CD4-positive, alpha-beta memory T cell (primary cell): ENCODE measurements around the gene PCED1A. TPM values are rescaled to one million over a fixed set of nuclear protein-coding genes. Genes with fewer than 3 reads are reported as not detected.
A peak's percentile ranks its signal among the peaks of the same experiment; 100 is the strongest.

Experiments used
- CTCF ChIA-PET: fragments of 350-600 bp; sonication (Branson Sonifier 250); formaldehyde crosslinking; loops from one replicate; lab custom pipeline; 2021; ENCODE audit warnings: inconsistent platforms; ENCODE audit not compliant: partially characterized antibody; lab: Charles Lee
- POLR2A ChIA-PET: fragments of 350-600 bp; sonication (Branson Sonifier 250); formaldehyde crosslinking; loops from one replicate; lab custom pipeline; 2021; ENCODE audit not compliant: partially characterized antibody; lab: Charles Lee
- DNase-seq, 5 donors: peaks; one replicate each; pipeline versions ENCODE4 v3.0.0 to v3.0.0-alpha.2; 2020 to 2022; ENCODE audit warnings: mixed read lengths in 1 of 5
- H3K27ac ChIP-seq: one replicate; pipeline ENCODE4 v1.7.0; 2013; ENCODE audit warnings: low read depth, low read length
- H3K27me3 ChIP-seq: 2 replicates; pipeline ENCODE4 v1.7.0; 2013; ENCODE audit warnings: mild to moderate bottlenecking, low read length, moderate library complexity; ENCODE audit not compliant: insufficient read depth
- H3K36me3 ChIP-seq: 2 replicates; pipeline ENCODE4 v1.7.0; 2013; ENCODE audit warnings: mild to moderate bottlenecking, low read length, moderate library complexity; ENCODE audit not compliant: insufficient read depth
- H3K4me1 ChIP-seq: 2 replicates; pipeline ENCODE4 v1.7.0; 2013; ENCODE audit warnings: mild to moderate bottlenecking, low read length, moderate library complexity; ENCODE audit not compliant: insufficient read depth
- H3K4me3 ChIP-seq, 2 donors: one replicate each; pipeline ENCODE4 v1.7.0; 2013; ENCODE audit warnings: low read length in 2 of 2, mild to moderate bottlenecking in 1 of 2
- H3K9me3 ChIP-seq, 2 donors: one replicate each; pipeline ENCODE4 v1.7.0; 2013; ENCODE audit warnings: low read length in 2 of 2, control low read depth in 1 of 2; ENCODE audit not compliant: control insufficient read depth in 1 of 2
- H3K27ac Mint-ChIP-seq, 7 donors: one replicate each; pipeline ENCODE4 v1.8.0; 2020 to 2021; ENCODE audit warnings: mixed read lengths in 7 of 7, mild to moderate bottlenecking in 6 of 7, inconsistent platforms in 3 of 7, moderate library complexity in 3 of 7
- H3K27me3 Mint-ChIP-seq, 2 donors: one replicate each; pipeline ENCODE4 v1.8.0; 2020 to 2021; ENCODE audit warnings: mixed read lengths in 2 of 2
- H3K36me3 Mint-ChIP-seq, 2 donors: one replicate each; pipeline ENCODE4 v1.8.0; 2020 to 2021; ENCODE audit warnings: mixed read lengths in 2 of 2, inconsistent platforms in 1 of 2, mild to moderate bottlenecking in 1 of 2
- H3K4me1 Mint-ChIP-seq, 4 donors: one replicate each; pipeline ENCODE4 v1.8.0; 2020 to 2021; ENCODE audit warnings: mixed read lengths in 4 of 4, mild to moderate bottlenecking in 1 of 4
- H3K4me3 Mint-ChIP-seq, 8 donors: one replicate each; pipeline ENCODE4 v1.8.0; 2020 to 2021; ENCODE audit warnings: mixed read lengths in 8 of 8, mild to moderate bottlenecking in 7 of 8, moderate library complexity in 6 of 8, inconsistent platforms in 3 of 8
- H3K9me3 Mint-ChIP-seq, 8 donors: one replicate each; pipeline ENCODE4 v1.8.0; 2020 to 2021; ENCODE audit warnings: mixed read lengths in 8 of 8, mild to moderate bottlenecking in 5 of 8, inconsistent platforms in 3 of 8, moderate library complexity in 1 of 8
- intact Hi-C: fragments of 100-400 bp; cut with micrococcal nuclease; formaldehyde crosslinking; loops from one replicate; pipeline ENCODE4 v1.15.1; 2023
- polyA plus RNA-seq, 2 donors: library from polyadenylated mRNA; unstranded; fragments of 300-500 nt; fragmentation: Illumina TruSeq; gene quantifications; one replicate each; pipeline ENCODE4 v1.2.3, GENCODE V29; 2021
- total RNA-seq, 2 experiments: library from RNA; stranded (reverse); gene quantifications; one replicate each; pipeline ENCODE4 v1.2.3, GENCODE V29; 2021

Gene PCED1A
- total and polyA plus RNA-seq, 4 experiments from 2014 or later = 17.9 to 83.1 (median 50.5) TPM

GRCh38 chr20:2873747-2874041 lies 33.2 kb upstream of the PCED1A start:
- no peaks in the 10 kb centered on the region for H3K27me3 ChIP-seq
- peaks cover 25% of the 10 kb centered on the region for H3K4me1 ChIP-seq
- Mint-ChIP-seq H3K4me1 (peaks cover 30 to 58% (median 43%) of the 10 kb centered on the region in 4 donors), H3K9me3 (no peaks in the 10 kb centered on the region), H3K36me3 (peaks cover 0 to 23% of the 10 kb centered on the region in 2 donors), H3K4me3 (peak overlapping the region; percentile 88 to 94 (median 90)), H3K27me3 (no peaks in the 10 kb centered on the region), H3K27ac (peak overlapping the region in 6 of 7 donors; percentile 52 to 94 (median 87))
- peak overlapping the region; percentile 84 to 91 for H3K4me3 ChIP-seq
- intact Hi-C loops = loop anchor here (1.0 to 5.0 kb wide), 5 partner anchors 33 to 174 kb away; partner anchors contain the start of genes MRPS26, PCED1A and VPS16
- H3K9me3 ChIP-seq = no peaks in the 10 kb centered on the region
- ChIA-PET CTCF (interaction anchor here (1.2 kb wide), 1 partner anchor 32 kb away, joined by 3 read pairs; no protein-coding TSS in a partner anchor), POLR2A (interaction anchor here (0.9 to 3.6 kb wide), 6 partner anchors 34 to 403 kb away, joined by 3 to 34 read pairs (median 6); partner anchors contain the start of genes IDH3B, NOP56, PCED1A and SNRPB)
- DNase-seq = peak in 1 of 5 donors; percentile 68
- peak overlapping the region; percentile 66 for H3K27ac ChIP-seq
- H3K36me3 ChIP-seq = no peaks in the 10 kb centered on the region

DNA sequence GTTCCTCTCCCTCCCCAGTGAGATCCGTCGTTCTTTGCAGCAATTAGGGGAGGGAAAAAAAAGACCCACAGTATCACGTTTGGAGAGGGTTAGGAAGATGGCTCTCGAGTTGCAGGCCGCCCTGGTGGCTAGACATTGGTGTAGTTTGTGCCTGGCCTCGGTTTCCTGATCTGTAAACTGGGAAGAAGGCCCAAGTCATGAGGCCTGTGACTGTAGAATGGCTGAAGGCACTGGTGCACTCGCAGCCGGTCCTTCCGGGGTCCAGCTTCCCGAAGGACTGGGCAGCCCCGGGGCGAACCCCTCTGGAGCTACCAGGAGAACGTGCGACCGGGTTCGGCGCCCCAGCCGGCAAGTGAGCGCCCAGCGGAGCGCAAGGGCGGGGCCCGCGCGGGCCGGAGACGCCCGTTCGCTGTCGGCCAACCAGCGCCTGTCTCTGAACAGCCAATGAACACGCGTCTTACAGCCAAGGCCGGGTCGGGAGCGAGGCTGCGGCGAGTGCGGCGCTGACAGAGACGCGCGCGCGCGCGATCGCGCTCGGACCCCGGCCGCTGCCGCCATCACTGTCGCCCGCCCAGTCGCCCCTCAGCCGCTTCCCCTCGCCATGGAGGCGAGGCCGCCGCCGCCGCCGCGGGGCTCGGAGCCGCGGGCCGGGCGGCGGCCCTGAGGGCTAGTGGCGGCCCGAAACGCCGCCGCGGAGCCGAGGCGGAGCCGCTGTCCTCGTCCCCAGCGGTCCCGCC lies 32.7 kb upstream of the PCED1A start, which contains the start of gene PTPRA:
PTPRA (plus strand) TSS at position 472 of the 737 bp plus-strand sequence. CDS start 90,797 bp downstream, outside the sequence.
- POLR2A ChIA-PET = interaction anchor here (0.7 to 3.6 kb wide), 11 partner anchors 18 to 557 kb away, joined by 3 to 34 read pairs (median 3); partner anchors contain the start of genes IDH3B, NOP56, PCED1A and SNRPB

DNA sequence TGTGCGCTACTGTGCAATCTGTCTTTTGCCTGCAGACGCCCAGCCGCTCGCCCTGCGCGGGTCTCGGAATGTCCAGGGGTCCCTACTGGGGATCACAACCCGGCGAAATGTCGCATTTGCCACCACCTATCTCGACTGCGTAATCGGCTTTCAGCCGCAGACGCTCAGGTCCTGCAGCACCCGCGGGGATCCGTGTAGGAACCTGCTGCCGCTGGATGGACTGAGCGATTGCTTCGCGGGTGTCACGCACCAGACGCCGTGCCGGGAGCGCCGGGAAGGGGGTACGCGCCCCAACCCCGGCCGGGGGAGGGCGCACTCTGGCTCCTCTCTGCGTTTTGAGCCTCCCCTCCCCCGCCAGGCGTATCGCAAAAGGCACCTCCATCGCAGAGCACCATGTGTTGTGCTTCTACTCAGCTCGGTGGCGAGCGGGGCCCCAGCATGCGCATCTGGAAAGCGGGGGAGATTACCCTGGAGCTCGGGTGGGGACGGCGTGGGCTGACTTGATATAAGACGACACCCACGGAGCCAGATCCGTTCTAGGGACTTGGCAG lies 32.1 kb upstream of the PCED1A start:
- Histone ChIP-seq H3K27ac (peak overlapping the region; percentile 66), H3K27me3 (no peaks in the 10 kb centered on the region), H3K36me3 (no peaks in the 10 kb centered on the region), H3K9me3 (no peaks in the 10 kb centered on the region), H3K4me1 (peaks cover 26% of the 10 kb centered on the region), H3K4me3 (peak overlapping the region; percentile 74 to 95)
- peak overlapping the region; percentile 54 to 95 (median 92) for H3K27ac Mint-ChIP-seq
- H3K36me3 Mint-ChIP-seq = peaks cover 0 to 24% of the 10 kb centered on the region in 2 donors
- POLR2A ChIA-PET = interaction anchor here (0.7 to 3.6 kb wide), 11 partner anchors 17 to 558 kb away, joined by 3 to 34 read pairs (median 3); partner anchors contain the start of genes IDH3B, NOP56, PCED1A and SNRPB
- no peaks in the 10 kb centered on the region for H3K27me3 Mint-ChIP-seq
- DNase-seq = peak; percentile 72 to 82 (median 74)
- peak overlapping the region; percentile 88 to 96 (median 93) for H3K4me3 Mint-ChIP-seq
- intact Hi-C loops = loop anchor here (1.0 to 5.0 kb wide), 5 partner anchors 32 to 175 kb away; partner anchors contain the start of genes MRPS26, PCED1A and VPS16
- CTCF ChIA-PET = interaction anchor here (0.6 to 1.2 kb wide), 4 partner anchors 10 to 193 kb away, joined by 3 read pairs; no protein-coding TSS in a partner anchor
- H3K9me3 Mint-ChIP-seq = no peaks in the 10 kb centered on the region
- H3K4me1 Mint-ChIP-seq = peaks cover 27 to 57% (median 44%) of the 10 kb centered on the region in 4 donors

More for the DNA sequence above, 32.7 kb upstream of the PCED1A start, which contains the start of gene PTPRA:
- Mint-ChIP-seq H3K27ac (peak within 1 kb of the TSS; percentile 86 to 95 (median 92)), H3K9me3 (no peaks in the 10 kb centered on the region), H3K36me3 (peaks cover 0 to 21% of the 10 kb centered on the region in 2 donors), H3K4me3 (peak within 1 kb of the TSS; percentile 88 to 96 (median 93)), H3K27me3 (no peaks in the 10 kb centered on the region), H3K4me1 (peaks cover 27 to 53% (median 40%) of the 10 kb centered on the region in 4 donors)
- intact Hi-C loops = loop anchor here (1.0 to 5.0 kb wide), 5 partner anchors 33 to 174 kb away; partner anchors contain the start of genes MRPS26, PCED1A and VPS16
- Histone ChIP-seq H3K27ac (peak within 1 kb of the TSS; percentile 66), H3K9me3 (no peaks in the 10 kb centered on the region), H3K4me1 (peaks cover 25% of the 10 kb centered on the region), H3K36me3 (no peaks in the 10 kb centered on the region), H3K4me3 (peak within 1 kb of the TSS; percentile 84 to 95), H3K27me3 (no peaks in the 10 kb centered on the region)
- CTCF ChIA-PET = interaction anchor here (0.6 to 1.2 kb wide), 4 partner anchors 10 to 193 kb away, joined by 3 read pairs; no protein-coding TSS in a partner anchor
- DNase-seq = peak; percentile 87 to 91 (median 88)

- H3K4me1 Mint-ChIP-seq = peaks cover 30 to 56% (median 46%) of the 10 kb centered on the region in 4 donors
Observed at GRCh38 chr20:2871661-2872458, 31.4 kb upstream of the PCED1A start.

DNA sequence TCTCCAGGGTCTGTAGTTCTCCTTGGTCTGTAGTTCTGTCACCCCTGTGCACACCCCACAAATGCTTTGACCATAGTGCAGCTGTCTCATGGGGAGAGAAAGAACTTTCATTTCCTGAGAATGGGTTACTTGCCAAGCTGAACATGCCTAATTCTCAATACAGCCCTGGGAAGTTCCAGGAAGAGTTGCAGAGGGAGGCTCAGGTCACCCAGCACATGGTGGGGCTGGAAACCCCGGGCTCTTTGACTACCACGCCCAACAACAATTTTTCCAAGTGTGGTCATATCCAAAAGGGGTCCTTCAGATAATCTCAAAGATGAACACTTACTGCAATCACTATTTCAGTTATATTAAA lies 30.6 kb upstream of the PCED1A start:
- Histone ChIP-seq H3K36me3 (no peaks in the 10 kb centered on the region), H3K27ac (no peak overlapping the region), H3K27me3 (no peaks in the 10 kb centered on the region), H3K4me1 (peaks cover 27% of the 10 kb centered on the region), H3K4me3 (no peak overlapping the region), H3K9me3 (no peaks in the 10 kb centered on the region)
- ChIA-PET CTCF (no interaction called here), POLR2A (interaction anchor here (1.8 to 3.6 kb wide), 2 partner anchors 27 to 31 kb away, joined by 4 to 34 read pairs; partner anchors contain the start of genes PCED1A and VPS16)
- Mint-ChIP-seq H3K36me3 (peaks cover 0 to 25% of the 10 kb centered on the region in 2 donors), H3K4me3 (peak overlapping the region in 5 of 8 donors; percentile 29 to 61 (median 40)), H3K9me3 (no peaks in the 10 kb centered on the region), H3K4me1 (peaks cover 23 to 51% (median 39%) of the 10 kb centered on the region in 4 donors), H3K27ac (peak overlapping the region in 1 of 7 donors; percentile 10), H3K27me3 (no peaks in the 10 kb centered on the region)
- no peak for DNase-seq
- intact Hi-C loops = loop anchor here (5.0 kb wide), 2 partner anchors 119 to 176 kb away; partner anchors contain the start of gene MRPS26

More at GRCh38 chr20:2871661-2872458, 31.4 kb upstream of the PCED1A start:
- ChIA-PET POLR2A (interaction anchor here (1.0 to 3.6 kb wide), 5 partner anchors 16 to 142 kb away, joined by 3 to 34 read pairs (median 4); partner anchors contain the start of genes PCED1A and VPS16), CTCF (no interaction called here)
- intact Hi-C loops = loop anchor here (2.0 to 5.0 kb wide), 4 partner anchors 111 to 175 kb away; partner anchors contain the start of gene MRPS26
- H3K9me3 ChIP-seq = no peaks in the 10 kb centered on the region
- H3K36me3 ChIP-seq = no peaks in the 10 kb centered on the region
- H3K27ac ChIP-seq = no peak overlapping the region
- DNase-seq = no peak
- H3K4me3 ChIP-seq = peak overlapping the region; percentile 74 to 95
- H3K9me3 Mint-ChIP-seq = no peaks in the 10 kb centered on the region
- no peaks in the 10 kb centered on the region for H3K27me3 Mint-ChIP-seq
- H3K27ac Mint-ChIP-seq = peak overlapping the region in 3 of 7 donors; percentile 30 to 90 (median 69)
- no peaks in the 10 kb centered on the region for H3K27me3 ChIP-seq
- H3K4me3 Mint-ChIP-seq = peak overlapping the region; percentile 88 to 96 (median 93)
- peaks cover 29% of the 10 kb centered on the region for H3K4me1 ChIP-seq
- H3K36me3 Mint-ChIP-seq = peaks cover 0 to 26% of the 10 kb centered on the region in 2 donors

DNA sequence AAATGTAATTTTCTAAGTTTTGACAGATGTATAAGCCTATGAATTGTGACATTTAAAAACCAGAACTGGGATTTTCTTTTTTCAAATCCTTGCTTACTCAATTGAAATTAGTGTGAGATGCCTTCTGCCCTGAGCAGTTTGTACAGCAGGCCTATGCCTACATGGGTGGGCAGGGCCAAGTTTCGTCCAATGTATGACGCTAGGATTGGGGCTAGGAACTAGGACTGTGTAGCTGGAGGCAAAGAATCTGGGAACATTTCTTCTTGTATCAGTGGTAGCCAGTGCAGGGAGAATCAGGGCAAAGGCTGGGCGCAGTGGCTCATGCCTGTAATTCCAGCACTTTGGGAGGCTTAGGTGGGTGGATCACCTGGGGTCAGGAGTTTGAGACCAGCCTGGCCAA lies 28.9 kb upstream of the PCED1A start:
- Mint-ChIP-seq H3K27ac (no peak overlapping the region), H3K27me3 (no peaks in the 10 kb centered on the region), H3K4me1 (peaks cover 14 to 48% (median 23%) of the 10 kb centered on the region in 4 donors), H3K36me3 (peaks cover 4 to 34% of the 10 kb centered on the region in 2 donors), H3K9me3 (no peaks in the 10 kb centered on the region), H3K4me3 (peak overlapping the region in 2 of 8 donors; percentile 35 to 37)
- no peaks in the 10 kb centered on the region for H3K9me3 ChIP-seq
- peaks cover 10% of the 10 kb centered on the region for H3K4me1 ChIP-seq
- H3K36me3 ChIP-seq = peaks cover 12% of the 10 kb centered on the region
- no peak overlapping the region for H3K4me3 ChIP-seq
- H3K27ac ChIP-seq = no peak overlapping the region
- DNase-seq = no peak
- no peaks in the 10 kb centered on the region for H3K27me3 ChIP-seq
- POLR2A ChIA-PET = interaction anchor here (1.7 kb wide), 1 partner anchor 217 kb away, joined by 4 read pairs; the partner anchor contains the start of gene NOP56
- CTCF ChIA-PET = no interaction called here
- intact Hi-C loops = no loop called here
